HL-60 (cell line): ENCODE measurements around the gene TCEAL7.

Experiments
- DNase-seq, 2 experiments: peaks; one replicate each; pipeline ENCODE4 v3.0.0-alpha.2; 2010 to 2020; ENCODE audit warnings: low read depth in 1 of 2, low spot score in 1 of 2
- H3K27ac ChIP-seq: fragments of 250-450 bp; sonication (Bioruptor Pico); replicated peaks from 2 replicates; pipeline ENCODE4 v1.5.1; 2020; ENCODE audit warnings: mild to moderate bottlenecking, moderate library complexity
- H3K27me3 ChIP-seq: fragments of 250-450 bp; sonication (Bioruptor Pico); 2 replicates; pipeline ENCODE4 v1.5.1; 2021; ENCODE audit warnings: mild to moderate bottlenecking, moderate library complexity; ENCODE audit not compliant: insufficient read depth, poor library complexity, severe bottlenecking
- H3K4me3 ChIP-seq: replicated peaks from 2 replicates; pipeline ENCODE4 v1.5.1; 2011; ENCODE audit warnings: mild to moderate bottlenecking, control low read depth, low read length; ENCODE audit not compliant: insufficient read depth
- GABPA ChIP-seq: IDR thresholded peaks from 2 replicates; pipeline ENCODE4 v1.6.1; 2012; ENCODE audit warnings: low read depth
- POLR2AphosphoS5 ChIP-seq: IDR thresholded peaks from 2 replicates; pipeline ENCODE4 v1.6.1; 2012; ENCODE audit warnings: low read depth
- SPI1 ChIP-seq: IDR thresholded peaks from 2 replicates; pipeline ENCODE4 v1.6.1; 2012; ENCODE audit warnings: low read depth, mild to moderate bottlenecking, borderline replicate concordance
- TF ChIP-seq, protein P1 (sequence below): IDR thresholded peaks from 2 replicates; pipeline ENCODE4 v1.6.1; 2012; ENCODE audit warnings: low read depth; ENCODE audit not compliant: insufficient replicate concordance
- TF ChIP-seq, protein P2 (sequence below): IDR thresholded peaks from one replicate; pipeline ENCODE4 v1.5.1; 2011; ENCODE audit warnings: low read length, control low read depth, inconsistent platforms; ENCODE audit not compliant: insufficient read depth

TCEAL7 gene

DNA sequence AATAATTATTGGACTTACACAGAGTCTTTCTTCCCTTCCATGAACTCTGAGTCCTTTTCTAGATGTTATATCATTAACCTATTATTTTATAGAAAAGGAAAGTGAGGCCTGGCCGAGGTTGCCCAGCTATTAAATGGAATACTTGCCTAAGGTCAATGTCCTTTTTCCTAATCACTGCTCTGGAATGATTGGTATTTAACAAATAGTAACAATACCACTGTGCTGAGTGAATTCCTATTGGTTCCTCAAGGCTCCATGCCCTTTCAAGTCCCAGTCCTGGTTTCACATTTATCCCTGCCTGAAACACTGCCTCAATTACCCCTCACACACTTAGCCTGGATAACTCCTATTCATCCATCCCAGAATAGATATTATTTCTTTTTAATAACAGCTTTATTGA lies 32.4 kb downstream of the TCEAL7 start:
- H3K4me3 ChIP-seq, result no peak overlapping the region
- TF ChIP-seq GABPA (no peak), SPI1 (no peak), POLR2AphosphoS5 (no peak)
- TF ChIP-seq, protein P1, sequence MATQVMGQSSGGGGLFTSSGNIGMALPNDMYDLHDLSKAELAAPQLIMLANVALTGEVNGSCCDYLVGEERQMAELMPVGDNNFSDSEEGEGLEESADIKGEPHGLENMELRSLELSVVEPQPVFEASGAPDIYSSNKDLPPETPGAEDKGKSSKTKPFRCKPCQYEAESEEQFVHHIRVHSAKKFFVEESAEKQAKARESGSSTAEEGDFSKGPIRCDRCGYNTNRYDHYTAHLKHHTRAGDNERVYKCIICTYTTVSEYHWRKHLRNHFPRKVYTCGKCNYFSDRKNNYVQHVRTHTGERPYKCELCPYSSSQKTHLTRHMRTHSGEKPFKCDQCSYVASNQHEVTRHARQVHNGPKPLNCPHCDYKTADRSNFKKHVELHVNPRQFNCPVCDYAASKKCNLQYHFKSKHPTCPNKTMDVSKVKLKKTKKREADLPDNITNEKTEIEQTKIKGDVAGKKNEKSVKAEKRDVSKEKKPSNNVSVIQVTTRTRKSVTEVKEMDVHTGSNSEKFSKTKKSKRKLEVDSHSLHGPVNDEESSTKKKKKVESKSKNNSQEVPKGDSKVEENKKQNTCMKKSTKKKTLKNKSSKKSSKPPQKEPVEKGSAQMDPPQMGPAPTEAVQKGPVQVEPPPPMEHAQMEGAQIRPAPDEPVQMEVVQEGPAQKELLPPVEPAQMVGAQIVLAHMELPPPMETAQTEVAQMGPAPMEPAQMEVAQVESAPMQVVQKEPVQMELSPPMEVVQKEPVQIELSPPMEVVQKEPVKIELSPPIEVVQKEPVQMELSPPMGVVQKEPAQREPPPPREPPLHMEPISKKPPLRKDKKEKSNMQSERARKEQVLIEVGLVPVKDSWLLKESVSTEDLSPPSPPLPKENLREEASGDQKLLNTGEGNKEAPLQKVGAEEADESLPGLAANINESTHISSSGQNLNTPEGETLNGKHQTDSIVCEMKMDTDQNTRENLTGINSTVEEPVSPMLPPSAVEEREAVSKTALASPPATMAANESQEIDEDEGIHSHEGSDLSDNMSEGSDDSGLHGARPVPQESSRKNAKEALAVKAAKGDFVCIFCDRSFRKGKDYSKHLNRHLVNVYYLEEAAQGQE, result no peak
- TF ChIP-seq, protein P2, sequence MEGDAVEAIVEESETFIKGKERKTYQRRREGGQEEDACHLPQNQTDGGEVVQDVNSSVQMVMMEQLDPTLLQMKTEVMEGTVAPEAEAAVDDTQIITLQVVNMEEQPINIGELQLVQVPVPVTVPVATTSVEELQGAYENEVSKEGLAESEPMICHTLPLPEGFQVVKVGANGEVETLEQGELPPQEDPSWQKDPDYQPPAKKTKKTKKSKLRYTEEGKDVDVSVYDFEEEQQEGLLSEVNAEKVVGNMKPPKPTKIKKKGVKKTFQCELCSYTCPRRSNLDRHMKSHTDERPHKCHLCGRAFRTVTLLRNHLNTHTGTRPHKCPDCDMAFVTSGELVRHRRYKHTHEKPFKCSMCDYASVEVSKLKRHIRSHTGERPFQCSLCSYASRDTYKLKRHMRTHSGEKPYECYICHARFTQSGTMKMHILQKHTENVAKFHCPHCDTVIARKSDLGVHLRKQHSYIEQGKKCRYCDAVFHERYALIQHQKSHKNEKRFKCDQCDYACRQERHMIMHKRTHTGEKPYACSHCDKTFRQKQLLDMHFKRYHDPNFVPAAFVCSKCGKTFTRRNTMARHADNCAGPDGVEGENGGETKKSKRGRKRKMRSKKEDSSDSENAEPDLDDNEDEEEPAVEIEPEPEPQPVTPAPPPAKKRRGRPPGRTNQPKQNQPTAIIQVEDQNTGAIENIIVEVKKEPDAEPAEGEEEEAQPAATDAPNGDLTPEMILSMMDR, result no peak
- no peak for DNase-seq
- peaks cover 4% of the 10 kb centered on the region for H3K27me3 ChIP-seq
- no peak overlapping the region for H3K27ac ChIP-seq

DNA sequence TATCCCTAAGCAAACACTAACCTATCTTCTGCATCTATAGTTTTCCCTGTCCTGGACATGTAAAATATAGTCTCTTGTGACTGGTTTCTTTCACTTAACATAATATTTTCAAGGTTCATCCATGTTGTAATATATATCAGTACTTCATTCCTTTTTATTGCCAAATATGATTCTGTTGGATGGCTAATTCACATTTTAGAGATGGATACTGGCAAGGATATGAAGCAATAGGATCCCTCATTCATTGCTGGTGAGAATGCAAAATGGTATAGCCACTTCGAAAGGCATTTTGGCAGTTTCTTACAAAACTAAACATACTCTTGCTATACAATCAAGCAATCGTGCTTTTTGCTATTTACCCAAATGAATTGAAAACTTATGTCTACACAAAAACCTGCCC lies 33.0 kb downstream of the TCEAL7 start:
- TF ChIP-seq, protein P1, result no peak
- no peak overlapping the region for H3K27ac ChIP-seq
- H3K27me3 ChIP-seq, result no peaks in the 10 kb centered on the region
- H3K4me3 ChIP-seq, result no peak overlapping the region
- DNase-seq, result no peak

DNA sequence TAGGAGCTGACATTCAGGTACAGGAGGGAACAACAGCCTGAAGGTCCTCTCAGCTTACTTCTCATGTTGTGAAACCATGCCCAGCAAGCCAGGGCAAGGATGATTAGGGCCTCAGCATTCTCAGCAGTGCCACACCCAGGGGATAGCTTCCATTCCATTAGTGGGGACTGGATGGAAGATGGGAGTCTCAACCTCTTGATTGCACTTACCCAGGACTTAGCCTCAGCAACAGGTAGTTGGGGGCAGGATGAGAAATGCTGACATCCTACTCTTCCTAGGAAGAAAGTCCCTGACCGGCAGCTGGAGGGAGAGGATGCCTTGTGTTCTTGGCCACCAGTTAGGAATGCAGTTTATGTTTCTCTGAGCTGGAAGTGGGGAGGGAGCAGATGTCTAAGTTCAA lies 37.5 kb downstream of the TCEAL7 start:
- no peak for DNase-seq
- no peak overlapping the region for H3K4me3 ChIP-seq
- TF ChIP-seq SPI1 (no peak), POLR2AphosphoS5 (no peak), GABPA (no peak)
- TF ChIP-seq, protein P2, result no peak
- TF ChIP-seq, protein P1, result no peak
- H3K27ac ChIP-seq, result no peak overlapping the region
- no peaks in the 10 kb centered on the region for H3K27me3 ChIP-seq

DNA sequence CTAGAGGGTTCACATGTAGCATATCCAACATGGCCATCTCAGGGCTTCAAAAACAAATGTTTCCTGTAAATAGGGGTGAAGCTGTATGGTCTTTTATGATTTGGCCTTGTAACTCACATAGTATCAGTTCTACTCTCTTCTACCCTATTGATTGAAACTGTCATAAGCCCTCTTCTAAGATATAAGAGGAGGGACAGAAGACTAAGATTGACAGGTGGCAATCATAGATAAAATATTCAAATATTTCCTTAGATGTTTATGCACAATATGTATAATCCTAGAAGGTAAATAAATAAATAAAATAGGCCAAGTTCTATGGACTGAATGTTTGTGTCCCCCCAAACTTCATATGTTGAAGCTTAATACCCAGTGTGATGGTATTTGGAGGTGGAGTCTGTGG lies 39.4 kb downstream of the TCEAL7 start:
- TF ChIP-seq, protein P1, result no peak
- Histone ChIP-seq H3K4me3 (no peak overlapping the region), H3K27me3 (peaks cover 11% of the 10 kb centered on the region), H3K27ac (no peak overlapping the region)
- no peak for DNase-seq
